HG03108 (cell line): ENCODE measurements around the gene SLC20A1.
"Not testable (repeated sequence)": the region's sequence is repeated elsewhere in the genome, so short reads cannot be mapped to it uniquely, and the experiment has no call there.

Experiments
- ATAC-seq: cut with Tn5 transposase; IDR thresholded peaks from one replicate; pipeline ENCODE4 v1.9.1; 2021; ENCODE audit warnings: moderate library complexity; ENCODE audit not compliant: unreplicated experiment

The SLC20A1 gene

GRCh38 chr2:112644155-112644932 is 1.4 kb upstream of the SLC20A1 start:
- no peak for ATAC-seq

GRCh38 chr2:112644933-112645309 is 818 bp upstream of the SLC20A1 start:
- no peak for ATAC-seq

- peak; percentile 7 for ATAC-seq
These were observed 472 bp downstream of the SLC20A1 start for GRCh38 chr2:112646102-112646719.

- ATAC-seq, result no peak
These were observed 1.3 kb downstream of the SLC20A1 start for GRCh38 chr2:112646791-112647689.

- no peak for ATAC-seq
These were observed 2.3 kb downstream of the SLC20A1 start for GRCh38 chr2:112648081-112648480.

GRCh38 chr2:112656679-112657078 is 10.9 kb downstream of the SLC20A1 start:
- ATAC-seq, result no peak

- ATAC-seq, result no peak
These were observed 12.6 kb downstream of the SLC20A1 start for GRCh38 chr2:112658301-112658700.

GRCh38 chr2:112658839-112659667 is 13.3 kb downstream of the SLC20A1 start:
- no peak for ATAC-seq

GRCh38 chr2:112660138-112660537 is 14.4 kb downstream of the SLC20A1 start:
- ATAC-seq, result no peak

- ATAC-seq, result no peak
These were observed 16.0 kb downstream of the SLC20A1 start for GRCh38 chr2:112661656-112662305.

- no peak for ATAC-seq
These were observed 17.0 kb downstream of the SLC20A1 start for GRCh38 chr2:112662704-112663103.

- no peak for ATAC-seq
These were observed 18.9 kb downstream of the SLC20A1 start for GRCh38 chr2:112664689-112665088.

- no peak for ATAC-seq
These were observed 19.5 kb downstream of the SLC20A1 start for GRCh38 chr2:112665113-112665780.

- no peak for ATAC-seq
These were observed 21.0 kb downstream of the SLC20A1 start for GRCh38 chr2:112666761-112667122.

GRCh38 chr2:112667540-112667939 is 21.8 kb downstream of the SLC20A1 start:
- not testable (repeated sequence) for ATAC-seq

- no peak for ATAC-seq
These were observed 23.9 kb downstream of the SLC20A1 start for GRCh38 chr2:112669667-112670066.

- no peak for ATAC-seq
These were observed 24.7 kb downstream of the SLC20A1 start for GRCh38 chr2:112670252-112671022.

GRCh38 chr2:112671801-112672200 is 26.1 kb downstream of the SLC20A1 start:
- ATAC-seq, result no peak

GRCh38 chr2:112673008-112673407 is 27.3 kb downstream of the SLC20A1 start:
- ATAC-seq, result no peak
